IPS DF 4.7 (cell line): ENCODE results near the gene POLG.

Experiments used
- DNase-seq: peaks from one replicate; pipeline ENCODE4 v3.0.0-alpha.2; 2013; ENCODE audit warnings: low spot score; ENCODE audit errors: extremely low read depth

Gene POLG

DNA sequence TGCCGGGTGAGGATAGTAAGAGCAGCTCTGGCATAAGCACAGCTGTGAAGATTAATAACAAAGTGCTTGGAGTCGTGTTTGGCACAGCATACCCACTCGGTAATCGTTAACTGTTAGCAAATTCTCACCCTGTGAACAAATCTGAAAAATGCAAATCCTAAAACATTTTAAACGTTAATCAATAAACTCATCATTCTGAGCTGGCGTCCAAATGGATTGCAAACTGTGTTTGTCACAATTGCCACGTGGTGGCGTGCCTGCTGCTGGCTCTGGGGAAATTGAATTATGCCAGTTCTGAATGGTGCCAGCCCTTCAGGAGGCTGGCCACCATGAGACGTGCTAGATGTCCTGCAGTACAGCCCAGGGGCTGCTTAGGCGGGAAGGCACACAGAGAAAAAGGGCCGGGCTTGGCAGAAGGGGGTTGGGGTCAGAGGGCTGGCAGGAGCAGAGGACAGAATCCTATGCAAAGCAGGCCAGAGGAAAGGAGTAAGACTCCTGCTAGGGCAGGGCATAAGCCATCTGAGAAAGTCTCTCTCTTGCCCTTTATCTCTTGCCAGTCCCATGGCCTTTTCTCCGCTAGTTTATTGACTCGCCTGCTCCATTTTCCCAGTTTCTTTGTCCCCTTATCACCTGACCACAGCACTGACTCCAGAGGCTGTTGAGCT lies 22.1 kb upstream of the POLG start:
- DNase-seq = no peak

DNA sequence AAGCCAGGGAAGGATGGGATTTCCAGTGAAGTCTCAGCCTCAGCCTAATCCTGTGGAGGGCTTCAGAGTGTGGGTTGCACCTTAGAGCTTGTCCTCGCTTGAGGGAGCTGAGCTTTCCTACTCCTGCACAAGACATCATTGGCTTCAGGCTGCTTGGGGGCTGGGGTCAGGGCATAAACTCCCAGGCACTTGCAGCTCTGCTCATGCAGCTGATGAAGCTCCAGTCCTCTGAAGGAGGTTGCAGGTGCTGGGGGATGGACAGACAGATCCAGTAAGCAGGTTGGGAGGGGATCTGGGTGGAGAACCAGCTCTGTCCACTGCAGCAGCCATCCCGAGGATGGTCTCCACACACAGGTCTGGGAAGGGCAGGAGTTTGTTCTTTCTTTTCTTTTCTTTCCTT lies 19.4 kb upstream of the POLG start:
- no peak for DNase-seq

DNA sequence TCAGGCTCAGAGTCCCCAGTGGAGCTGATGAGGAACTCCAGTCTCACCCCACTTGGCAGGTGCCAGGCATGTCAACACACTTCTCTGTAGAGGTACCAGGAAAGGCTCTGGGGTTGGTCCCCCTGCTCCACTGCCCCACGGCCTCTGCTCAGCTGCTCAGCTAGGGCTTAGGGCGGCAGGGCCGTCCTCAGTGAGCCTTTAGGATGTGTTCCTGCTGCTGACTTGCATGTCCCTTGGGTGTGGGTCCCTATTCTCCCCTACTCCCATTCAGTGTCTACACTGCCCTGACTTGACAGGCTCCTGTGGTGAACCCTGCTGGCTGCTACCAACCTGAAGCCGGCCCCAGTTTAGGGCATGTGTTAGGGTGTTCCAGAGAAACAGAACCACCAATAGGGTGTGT lies 17.9 kb upstream of the POLG start:
- DNase-seq = no peak

DNA sequence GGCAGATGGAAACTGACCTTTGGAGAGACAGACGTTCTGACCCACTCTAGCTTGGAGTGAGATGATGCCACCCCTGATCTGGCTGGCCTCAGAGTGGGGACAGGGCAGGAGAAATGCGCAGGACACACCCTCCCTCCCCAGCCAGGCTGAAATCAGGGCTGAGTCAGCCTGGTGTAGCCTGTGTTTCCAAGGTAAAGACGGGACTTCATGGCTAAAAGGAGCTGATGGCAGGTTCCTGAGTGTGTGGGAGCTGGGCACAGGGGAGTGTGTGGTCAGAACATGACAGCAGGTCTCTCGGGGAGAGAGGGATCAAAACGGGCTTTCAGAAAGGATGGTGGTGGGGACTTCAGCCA lies 14.6 kb upstream of the POLG start:
- DNase-seq = no peak

DNA sequence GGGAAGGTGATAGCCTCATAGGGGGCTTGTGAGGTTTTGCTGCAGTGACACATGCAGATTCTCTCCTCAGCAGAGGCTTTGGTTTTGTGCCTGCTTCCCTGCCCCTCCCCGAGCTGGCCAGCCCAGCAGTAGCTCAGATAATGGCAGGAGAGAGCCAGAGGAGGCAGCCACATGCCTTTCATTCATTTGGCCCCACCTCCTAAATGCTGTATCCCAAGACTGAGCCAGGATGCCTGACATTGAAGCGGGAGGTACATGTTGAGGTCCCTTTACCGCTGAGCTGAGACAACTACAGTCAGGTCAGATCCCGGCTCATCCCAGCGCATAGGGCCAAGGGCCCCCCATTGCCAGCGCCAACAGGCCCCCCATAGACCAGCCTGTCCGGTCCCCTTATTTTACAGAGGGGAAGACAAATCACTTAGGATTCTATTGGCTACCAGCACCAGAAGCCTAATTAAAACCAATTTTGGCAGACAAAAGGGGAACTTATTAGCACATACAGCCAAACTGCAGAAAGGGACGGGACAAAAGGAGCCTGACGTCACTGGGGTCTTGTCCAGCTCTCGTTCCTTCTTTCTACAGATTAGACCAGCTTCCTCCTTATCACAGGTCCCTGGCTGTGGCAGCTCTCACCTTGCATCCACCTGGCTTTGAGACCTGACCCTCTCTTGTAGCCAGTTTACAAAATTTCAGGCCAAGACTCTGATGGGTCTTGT lies 12.1 kb upstream of the POLG start:
- DNase-seq = no peak

DNA sequence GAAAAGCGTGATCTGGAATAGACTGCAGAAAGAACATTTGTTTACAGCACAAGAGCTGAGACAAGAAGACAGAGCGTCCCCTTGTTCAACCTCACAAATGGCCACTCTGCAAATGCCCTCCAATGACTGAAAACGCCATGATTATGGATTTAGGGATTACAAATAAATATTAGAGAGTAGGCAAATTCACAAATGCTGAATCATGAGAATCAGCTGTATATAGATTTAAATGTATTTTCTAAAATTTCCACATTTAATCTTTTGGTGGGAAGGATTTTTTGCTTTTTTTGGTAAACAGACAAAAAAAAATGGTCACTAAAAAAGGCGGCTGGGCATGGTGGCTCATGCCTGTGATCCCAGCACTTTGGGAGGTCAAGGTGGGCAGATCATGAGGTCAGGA lies 10.6 kb upstream of the POLG start:
- no peak for DNase-seq

DNA sequence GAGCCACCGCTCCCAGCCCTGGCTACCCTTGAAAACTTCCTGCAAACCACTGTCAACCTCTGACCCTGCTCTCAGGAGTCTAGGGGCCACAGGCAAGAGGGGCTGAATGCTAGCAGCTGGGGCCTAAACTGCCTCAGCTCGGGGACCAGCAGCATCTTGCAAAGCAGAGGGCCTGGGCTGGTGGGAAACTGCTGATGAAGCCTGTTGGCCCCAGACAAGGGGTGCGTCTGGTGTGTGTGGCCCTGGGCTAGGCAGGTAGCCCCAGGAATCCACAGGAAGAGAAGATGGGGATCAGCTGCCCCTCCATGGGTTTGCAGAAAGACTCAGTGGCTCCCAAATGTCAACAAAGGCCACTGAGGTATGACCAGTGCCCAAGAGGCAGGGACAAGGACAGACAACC lies 8.2 kb upstream of the POLG start:
- DNase-seq = no peak

DNA sequence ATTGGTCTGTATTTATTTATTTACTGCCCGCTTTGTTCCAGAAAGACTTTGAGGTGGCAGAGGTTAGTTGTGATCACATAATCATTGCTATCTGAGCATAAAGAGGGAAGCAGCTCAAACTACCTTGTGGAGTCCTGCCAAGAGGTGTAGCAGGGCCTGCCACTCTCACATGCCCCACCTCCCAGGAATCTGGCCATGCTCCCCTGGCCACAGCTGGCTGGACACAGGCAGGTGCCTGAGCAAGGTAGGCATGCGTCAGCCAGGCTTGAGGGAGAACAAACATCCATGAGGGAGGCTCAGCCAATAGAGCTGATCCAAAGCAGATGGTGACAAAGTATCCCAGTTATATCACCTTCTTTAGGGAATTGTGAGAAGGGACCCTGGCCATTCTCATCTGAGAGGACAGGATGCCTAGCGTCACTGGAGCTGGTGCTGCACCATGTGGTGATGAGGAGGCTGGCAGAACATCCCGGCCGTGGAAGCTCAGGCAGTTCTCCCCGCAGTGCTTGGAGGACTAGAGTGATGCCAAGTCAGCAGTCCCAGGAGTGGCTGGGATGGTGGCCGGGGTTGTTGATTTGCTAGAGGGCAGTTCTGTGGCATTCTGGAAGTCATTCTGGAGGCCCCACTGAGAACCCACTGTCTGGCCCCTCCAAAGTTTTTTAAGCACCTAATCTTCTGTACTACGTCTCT lies 6.8 kb upstream of the POLG start:
- DNase-seq = no peak

DNA sequence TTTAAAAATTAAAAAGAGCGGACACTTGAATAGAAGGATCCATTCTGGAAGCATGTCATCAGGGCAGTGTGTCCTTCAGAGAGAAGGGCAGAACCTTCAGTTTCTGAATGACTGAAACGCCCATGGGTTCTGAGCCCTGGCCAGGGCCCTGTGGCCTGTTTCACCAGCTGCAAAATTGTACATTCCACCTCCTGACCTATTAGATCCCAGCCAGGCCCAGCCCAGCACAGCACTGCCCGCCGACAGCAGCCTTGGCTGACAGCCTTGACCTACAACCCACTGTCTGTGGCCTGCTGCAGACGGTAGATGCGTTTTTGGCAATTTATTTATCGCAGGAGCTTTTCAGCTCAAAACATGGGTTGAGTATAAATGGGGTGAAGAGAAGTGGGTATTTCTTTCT lies 5.9 kb upstream of the POLG start:
- DNase-seq = no peak

DNA sequence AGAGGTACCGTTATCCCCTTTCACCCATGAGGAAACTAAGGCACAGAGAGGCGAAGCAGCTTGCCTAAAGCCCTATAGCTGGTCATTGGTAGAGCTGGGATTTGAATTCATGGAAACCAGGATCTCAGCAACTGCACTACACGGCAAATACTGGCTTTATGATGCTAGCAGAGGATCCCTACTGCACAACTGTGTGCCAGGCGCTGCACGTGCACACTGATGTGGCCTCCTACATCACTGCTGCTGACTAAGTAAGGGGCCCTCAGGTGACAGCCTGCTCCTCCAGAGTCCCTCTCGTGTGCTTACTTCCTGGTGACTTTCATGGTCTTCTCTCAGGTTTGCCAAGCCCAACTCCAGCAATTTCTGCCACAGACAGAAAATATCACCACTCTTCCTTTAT lies 3.4 kb upstream of the POLG start:
- no peak for DNase-seq

DNA sequence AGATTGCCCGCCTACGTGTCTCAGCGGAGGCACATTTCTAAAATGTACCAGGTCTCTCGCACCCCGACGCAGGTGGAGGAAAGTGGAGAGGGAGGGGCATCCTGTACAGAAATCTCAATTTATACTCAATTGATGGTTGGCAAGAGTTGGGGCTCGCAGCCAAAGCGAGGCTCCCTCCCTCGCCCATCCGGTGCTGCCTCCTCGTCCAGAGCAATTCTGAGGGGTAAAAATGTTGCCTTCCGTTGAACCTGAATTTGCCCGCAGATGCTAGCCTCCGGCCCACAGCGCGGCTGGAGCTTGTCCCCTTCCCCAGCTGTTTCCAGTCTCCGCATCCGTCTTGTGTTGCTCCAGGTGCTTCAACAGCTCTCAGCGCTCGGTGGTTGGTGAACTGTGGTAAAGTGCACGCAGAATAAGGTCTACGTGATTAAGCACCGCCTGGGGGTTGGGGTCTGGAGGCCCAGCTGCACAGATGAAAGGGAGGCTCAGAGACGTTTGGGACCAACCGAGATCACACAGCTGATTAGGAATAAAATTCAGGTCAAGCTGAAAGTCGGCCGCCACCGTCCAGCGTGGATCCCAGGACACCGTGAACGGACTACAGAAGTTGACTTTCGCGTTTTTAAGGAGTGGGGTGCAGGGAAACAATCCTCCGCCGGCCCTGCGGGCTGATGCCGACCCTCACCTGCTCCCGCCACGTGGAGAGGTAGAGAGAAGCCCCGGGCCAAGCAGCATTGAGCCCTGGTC lies 846 bp upstream of the POLG start:
- DNase-seq = no peak

DNA sequence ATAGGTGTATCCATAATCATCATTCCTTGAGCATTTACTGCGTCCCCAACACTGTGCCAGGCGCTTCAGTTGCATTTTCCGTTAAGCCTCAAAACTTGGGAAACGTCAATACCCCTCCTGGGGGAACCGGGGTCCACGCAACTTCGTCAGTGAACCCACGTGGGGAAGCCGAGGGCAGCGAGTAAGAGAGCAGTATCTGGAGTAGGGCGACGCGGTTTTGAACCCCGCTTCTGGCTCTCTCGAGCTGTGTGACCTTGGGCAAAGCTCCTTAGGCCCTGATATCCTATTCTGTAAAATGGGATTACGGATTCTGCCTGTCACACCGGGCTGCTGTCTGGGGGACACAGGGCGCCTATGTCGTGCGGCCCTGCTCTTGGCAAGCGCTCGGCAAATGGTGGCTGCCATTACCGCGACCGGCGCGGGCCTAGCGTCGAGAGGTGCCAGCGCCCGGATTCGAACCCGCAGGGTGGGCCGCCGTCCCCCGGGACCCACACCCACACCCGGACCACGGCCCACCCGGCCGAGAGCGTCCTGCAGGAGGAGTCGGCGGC lies 590 bp downstream of the POLG start:
- no peak for DNase-seq

DNA sequence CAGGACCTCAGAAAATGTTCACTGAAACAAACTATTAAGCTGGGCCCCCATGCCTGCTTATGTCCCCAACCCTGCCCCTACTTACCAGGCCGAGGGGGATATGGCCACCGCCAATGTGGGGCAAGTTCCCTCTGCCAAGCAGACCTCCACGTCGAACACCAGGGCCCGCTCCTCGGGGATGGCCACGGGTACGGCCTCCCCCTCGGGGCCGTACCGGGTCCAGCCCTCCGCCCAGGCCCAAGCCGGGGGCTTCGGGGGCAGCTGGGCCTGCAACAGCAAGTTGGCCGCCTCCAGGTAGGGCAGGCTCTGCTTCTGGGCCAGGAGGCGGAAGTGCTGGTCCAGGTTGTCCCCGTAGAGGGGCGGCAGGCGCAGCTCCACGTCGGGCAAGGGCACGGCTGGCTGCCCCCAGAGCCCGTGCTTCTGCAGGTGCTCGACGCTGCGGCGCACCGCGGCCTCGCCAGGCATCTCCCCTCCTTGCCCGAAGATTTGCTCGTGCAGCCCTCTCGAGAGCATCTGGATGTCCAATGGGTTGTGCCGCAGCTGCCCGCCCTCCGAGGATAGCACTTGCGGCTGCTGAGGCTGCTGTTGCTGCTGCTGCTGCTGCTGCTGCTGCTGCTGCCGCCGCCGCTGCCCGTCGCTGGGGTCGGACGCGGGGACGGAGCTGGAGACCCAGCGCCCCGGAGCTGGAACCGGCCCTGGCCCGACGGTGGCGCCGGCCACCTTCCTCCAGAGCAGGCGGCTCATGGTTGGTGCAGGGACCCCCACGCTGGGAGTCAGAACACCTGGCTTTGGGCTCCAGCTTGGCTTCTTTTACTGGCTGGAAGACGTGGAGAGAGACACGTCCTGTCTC lies 1.4 kb downstream of the POLG start:
- DNase-seq = no peak

DNA sequence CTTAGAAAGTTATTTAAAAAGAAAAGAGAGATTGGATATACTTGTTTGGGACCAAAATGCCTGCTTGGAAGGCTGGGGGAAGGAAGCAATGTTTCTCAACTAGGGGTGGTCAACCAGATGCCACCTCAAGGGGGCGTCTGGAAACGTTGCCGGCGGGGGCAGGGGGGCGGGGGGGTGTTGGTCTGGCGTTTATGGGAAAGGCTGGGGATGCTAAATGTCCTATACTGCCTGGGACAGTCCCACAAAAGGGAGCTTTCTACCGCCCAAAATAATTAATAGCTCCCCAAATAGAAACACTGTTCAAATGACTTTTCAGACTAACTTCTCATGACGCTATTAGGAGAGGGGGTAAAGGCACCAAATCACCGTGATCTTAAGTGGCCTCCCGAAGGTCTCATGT lies 2.2 kb downstream of the POLG start:
- DNase-seq = no peak

DNA sequence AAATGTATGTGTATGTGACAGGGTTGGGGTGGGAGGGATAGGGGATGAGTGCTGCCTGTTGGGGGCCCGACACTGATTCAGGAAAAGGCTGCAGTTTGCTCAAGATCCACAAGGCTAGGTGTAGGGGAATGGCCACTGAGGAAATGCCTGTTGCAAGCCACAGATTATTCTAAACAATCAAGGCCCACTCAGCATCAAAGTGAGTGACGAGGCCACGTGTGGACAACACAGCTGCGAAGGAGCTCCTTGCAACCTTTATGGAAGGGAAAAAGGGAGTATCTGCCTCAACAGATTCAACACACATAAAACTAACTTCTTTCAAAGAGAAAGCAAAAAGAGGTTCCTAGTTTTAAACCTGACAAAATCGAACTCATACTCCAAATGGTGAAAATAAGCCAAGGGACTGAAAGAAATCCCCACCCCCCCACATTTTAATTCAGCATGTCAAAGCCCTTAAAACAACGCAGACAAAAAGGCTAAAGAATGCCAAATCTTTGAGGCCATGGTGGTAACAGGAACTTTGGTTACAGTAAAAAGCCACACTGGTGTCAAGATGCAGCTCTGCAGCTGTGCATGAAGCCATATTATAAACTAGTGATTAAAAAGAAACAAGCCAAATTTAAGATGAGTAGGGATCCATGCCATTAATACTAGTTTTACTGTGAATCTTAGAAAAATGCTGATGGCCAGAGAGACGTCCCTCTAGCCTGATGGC lies 3.6 kb downstream of the POLG start:
- DNase-seq = no peak

DNA sequence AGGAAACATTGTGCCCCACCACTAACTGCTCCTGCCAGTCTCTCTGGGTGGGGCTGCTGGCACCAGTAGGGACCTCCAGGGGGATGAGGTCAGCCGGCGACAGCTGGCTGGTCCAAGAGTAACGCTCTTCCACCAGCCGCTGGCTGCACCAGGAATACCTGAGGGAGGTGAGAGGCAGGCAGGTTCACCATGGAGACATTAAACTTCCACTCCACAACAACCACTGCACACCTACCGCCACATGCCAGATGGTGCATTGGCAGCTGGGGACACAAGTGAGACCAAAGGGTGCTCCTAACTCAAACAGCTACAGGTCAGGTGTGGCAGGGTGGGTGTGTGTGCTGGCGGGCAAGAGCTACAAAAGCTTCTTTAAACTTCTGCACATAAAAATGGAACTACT lies 4.5 kb downstream of the POLG start:
- no peak for DNase-seq

DNA sequence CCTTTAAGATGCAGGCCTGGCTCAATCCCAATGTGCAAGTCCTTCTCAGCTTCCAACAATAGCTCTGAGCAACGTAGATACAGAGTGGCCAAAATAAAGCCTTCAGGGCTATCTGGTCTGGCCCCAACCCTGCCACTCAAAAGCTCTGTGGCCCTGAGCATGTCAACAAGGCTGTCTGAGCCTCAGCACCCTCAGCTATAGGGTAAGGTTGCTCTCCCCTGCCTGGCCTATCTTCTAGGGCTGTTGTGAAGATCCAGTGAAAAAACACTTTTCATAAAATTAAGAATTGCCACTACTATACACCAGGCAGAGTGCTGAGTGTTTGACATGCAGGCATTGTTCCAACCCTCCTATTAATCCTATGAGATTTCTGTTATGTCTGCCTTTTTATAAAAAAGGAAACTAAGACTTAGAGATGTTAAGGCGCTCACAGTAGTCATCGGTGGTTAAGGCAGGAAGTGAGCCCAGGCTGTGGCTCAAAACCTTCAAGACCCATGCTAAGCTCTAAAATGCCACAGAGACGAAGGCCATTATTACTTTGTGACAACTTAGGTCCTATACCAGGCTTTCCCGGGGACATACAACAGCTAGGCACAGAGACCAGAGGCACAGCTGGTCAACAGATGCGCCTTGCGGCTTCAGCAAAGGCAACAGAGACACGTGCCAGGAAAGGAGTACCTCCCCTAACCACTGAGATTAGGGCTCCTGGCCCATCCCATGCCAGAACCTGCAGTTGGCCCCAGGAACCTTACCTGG lies 5.1 kb downstream of the POLG start:
- no peak for DNase-seq

DNA sequence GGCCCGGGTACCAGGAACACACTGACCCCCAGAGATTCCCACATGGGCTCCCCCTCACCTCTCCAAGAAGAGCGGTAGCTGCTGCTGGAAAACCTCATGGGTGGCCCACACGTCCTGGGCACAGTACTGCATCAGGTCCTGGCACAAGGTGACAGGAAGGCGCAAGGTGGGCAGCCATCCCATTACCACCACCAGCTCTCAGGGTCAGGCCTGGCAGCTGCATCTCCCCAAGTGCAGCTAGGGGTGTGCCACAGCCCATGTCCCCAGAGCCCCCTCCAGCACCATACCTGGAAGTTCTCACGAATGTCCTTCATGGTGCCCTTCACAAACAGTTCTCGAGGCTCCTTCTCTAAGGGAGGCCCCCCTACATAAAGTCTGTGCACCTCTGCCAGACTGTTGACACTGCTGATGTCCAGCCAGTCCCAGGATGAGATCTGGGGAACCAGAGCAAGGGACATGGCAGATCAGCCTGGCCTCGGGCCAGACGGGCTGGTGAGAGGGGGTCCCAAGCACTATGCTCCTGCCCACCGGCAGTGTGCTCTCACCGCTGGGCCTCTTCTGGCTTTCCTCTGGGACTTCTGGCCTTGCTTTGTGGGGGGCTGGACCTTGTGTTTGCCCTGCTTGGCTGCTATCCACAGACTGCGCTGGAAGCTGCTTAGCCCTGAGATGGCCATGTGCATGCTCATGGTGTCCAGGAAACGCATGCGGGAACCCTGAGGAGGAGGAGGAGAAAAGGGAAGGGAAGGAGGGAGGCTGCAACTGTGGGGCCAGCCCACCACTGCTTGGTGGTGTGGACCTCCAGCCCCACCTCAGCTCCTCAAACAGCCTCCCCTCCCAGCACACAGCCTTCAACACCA lies 6.0 kb downstream of the POLG start:
- no peak for DNase-seq

DNA sequence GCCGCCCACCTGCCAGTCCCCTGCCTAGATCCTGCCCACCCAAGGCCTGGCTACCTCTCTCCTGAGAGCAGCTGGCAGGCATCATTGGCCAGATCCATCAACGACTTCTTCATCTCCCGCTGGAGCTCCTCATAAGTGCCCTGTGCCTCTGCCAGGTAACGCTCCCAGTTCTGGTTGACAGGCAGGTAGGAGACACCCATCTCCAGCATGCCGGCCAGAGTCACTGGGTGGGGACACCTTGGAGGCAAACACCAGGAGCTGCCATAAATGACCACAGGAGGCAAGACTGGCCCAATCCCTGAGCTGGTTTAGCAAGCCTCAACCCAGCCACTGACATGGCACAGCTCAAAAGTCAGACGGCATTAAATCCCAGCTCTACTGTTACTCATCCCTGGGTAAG lies 7.5 kb downstream of the POLG start:
- no peak for DNase-seq
